ENCODE data around the gene HNF1B. TPM values are rescaled to one million over a fixed set of nuclear protein-coding genes. Genes with fewer than 3 reads are reported as not detected.

The HNF1B gene
- total RNA-seq, 1 donor from 2014 or later: 29.8 TPM

DNA sequence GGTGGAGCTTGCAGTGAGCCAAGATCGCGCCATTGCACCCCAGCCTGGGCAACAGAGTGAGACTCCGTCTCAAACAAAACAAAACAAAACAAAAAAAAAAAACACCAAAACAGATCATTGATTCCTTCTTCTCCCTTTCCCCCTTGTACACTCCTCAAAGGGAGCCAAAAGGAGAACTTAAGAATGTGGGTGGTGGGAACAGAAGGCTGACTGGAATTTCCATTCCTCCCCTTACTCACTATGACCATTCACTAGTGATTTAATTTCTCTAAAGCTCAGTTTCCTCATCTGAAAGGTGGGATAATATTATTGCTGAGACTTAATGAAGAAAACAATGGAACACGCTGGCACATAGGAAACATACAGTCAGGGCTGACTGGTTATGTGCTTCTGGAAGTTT is 17.1 kb upstream of the HNF1B start:
- TF ChIP-seq, protein P1, sequence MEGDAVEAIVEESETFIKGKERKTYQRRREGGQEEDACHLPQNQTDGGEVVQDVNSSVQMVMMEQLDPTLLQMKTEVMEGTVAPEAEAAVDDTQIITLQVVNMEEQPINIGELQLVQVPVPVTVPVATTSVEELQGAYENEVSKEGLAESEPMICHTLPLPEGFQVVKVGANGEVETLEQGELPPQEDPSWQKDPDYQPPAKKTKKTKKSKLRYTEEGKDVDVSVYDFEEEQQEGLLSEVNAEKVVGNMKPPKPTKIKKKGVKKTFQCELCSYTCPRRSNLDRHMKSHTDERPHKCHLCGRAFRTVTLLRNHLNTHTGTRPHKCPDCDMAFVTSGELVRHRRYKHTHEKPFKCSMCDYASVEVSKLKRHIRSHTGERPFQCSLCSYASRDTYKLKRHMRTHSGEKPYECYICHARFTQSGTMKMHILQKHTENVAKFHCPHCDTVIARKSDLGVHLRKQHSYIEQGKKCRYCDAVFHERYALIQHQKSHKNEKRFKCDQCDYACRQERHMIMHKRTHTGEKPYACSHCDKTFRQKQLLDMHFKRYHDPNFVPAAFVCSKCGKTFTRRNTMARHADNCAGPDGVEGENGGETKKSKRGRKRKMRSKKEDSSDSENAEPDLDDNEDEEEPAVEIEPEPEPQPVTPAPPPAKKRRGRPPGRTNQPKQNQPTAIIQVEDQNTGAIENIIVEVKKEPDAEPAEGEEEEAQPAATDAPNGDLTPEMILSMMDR (conservative IDR thresholded peaks at IDR 0.05; ENCODE audit: low read depth, low read length): no peak
- DNase-seq (ENCODE audit: low read depth): no peak
- no peak overlapping the region for H3K4me3 ChIP-seq (ENCODE audit: low read depth, low read length)

DNA sequence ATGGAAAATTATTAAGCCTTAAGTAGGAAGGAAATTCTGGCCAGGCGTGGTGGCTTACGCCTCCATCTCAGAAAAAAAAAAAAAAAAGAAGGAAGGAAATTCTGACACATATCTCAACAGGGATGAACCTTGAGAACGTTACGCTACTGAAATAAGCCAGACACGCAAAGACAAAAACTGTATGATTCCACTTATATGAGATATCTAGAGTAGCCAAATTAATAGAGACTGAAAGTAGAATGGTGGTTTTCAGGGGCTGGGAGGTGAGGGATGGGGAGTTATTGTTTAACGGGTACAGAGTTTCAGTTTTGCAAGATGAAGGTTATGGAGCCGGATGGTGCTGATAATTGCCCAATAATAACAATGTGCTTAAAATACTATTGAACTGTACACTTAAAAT is 16.2 kb upstream of the HNF1B start:
- TF ChIP-seq, protein P1 (conservative IDR thresholded peaks at IDR 0.05; ENCODE audit: low read depth, low read length): no peak
- no peak for DNase-seq (ENCODE audit: low read depth)

DNA sequence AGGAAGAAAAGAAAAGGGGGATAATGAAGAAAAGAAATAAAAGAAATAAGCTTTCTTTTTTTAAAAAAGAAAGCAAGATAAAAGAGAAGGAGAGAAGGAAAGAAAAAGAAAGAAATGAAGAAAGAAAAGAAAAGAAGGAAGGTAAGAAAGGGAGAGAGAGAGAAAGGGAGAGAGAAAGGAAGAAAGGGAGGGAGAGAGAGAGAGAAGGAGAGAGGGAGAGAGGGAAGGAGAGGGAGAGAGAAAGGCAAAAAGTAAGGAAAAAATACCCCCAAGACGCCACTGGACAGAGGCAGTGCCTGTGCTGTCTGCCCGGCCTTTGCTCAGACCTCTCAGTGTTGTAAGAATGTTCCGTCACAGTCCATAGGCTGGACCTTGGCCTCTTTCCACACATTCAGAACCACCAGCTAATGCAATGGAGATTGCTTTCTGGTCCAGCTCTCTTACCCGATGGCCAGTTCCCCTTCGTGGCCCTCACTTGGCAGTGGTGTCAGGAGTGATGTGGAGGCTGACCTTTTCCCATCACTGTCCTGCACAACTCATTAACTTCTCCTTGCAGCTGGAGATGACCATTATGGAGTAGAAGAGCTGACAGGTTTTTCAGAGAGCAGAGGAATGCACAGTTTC is 14.3 kb upstream of the HNF1B start:
- H3K4me3 ChIP-seq (ENCODE audit: low read depth, low read length): peak overlapping the region; percentile 10
- DNase-seq (ENCODE audit: low read depth): peak; percentile 95
- TF ChIP-seq, protein P1 (conservative IDR thresholded peaks at IDR 0.05; ENCODE audit: low read depth, low read length): no peak

More for the DNA sequence above, 16.2 kb upstream of the HNF1B start:
- H3K4me3 ChIP-seq (ENCODE audit: low read depth, low read length): no peak overlapping the region

DNA sequence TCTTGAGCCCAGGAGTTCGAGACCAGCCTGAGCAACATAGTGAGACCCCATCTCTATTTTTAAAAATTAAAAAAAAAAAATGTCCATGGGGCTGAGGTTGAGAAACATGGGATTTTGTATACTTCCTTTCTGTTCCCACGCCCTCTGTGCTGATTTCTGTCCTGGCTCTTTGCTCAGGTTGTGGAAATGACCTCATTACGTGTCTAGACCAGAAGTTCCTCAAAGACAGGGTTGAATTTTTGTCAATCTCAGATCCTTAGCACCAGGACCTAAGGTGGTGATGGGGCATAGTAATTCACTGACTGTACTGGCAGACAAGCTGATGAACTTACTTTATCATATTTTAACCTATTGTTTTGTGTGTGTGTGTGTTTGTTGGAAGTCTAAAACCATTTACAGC is 11.2 kb upstream of the HNF1B start:
- no peak overlapping the region for H3K4me3 ChIP-seq (ENCODE audit: low read depth, low read length)
- TF ChIP-seq, protein P1 (conservative IDR thresholded peaks at IDR 0.05; ENCODE audit: low read depth, low read length): no peak
- DNase-seq (ENCODE audit: low read depth): no peak

DNA sequence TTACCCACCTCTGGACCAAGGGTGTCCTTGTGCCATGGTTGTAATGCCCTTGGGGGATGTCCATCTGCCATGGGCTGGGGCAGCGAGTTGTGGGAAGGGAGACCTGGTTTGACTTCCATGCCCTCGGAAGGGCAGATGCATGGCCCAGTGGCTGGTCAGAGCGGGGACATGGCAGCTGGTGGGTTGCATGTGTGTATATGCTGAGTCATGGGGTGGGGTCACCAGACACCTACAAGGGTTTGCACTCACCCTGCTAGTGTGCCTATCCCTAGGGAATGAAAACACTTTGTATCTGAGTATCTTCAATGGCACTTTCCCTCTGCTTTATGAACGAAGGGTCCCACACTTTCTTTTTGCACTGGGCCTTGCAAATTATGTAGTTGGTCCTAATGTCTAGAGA is 10.6 kb upstream of the HNF1B start:
- DNase-seq (ENCODE audit: low read depth): no peak
- H3K4me3 ChIP-seq (ENCODE audit: low read depth, low read length): no peak overlapping the region
- TF ChIP-seq, protein P1 (conservative IDR thresholded peaks at IDR 0.05; ENCODE audit: low read depth, low read length): no peak

DNA sequence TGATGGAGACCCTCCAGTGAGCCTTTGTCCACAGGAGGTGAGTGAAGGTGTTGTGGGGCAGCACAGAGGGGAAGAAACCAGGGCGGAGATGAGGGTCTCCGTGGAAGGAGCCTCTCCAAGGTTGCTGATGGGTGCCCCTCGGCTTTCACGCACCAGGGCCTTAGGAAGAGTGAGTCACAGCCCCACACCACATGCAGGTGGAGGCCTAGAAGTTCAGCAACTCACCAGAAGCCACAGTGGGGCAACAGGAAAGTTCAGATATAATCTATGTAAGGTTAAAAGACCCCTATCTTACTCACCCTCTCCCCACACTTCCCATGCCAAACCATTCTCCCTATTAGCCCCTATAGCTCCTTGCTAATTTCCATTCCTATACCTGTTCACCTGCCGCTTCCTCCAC is 9.5 kb upstream of the HNF1B start:
- TF ChIP-seq, protein P1 (conservative IDR thresholded peaks at IDR 0.05; ENCODE audit: low read depth, low read length): no peak
- no peak for DNase-seq (ENCODE audit: low read depth)
- H3K4me3 ChIP-seq (ENCODE audit: low read depth, low read length): no peak overlapping the region

DNA sequence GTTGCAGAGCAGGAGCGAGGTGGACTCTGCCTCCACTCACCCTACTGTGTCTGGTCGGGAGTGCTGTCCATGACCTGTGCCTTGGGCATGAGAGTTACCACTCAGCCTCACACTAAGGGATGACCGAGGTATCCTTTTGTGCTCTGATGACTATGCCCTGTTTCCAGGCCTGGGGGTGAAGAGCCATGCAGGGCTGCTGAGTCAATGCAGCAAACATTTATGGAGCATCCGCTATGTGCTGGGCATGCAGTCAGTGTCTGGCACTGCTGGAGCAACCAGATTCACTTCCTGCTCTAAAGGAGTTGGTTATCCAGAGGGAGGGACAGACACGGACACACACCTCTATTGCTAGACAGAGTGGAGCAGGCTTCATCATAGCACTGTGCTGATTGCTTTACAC is 7.6 kb upstream of the HNF1B start:
- TF ChIP-seq, protein P1 (conservative IDR thresholded peaks at IDR 0.05; ENCODE audit: low read depth, low read length): no peak
- peak; percentile 81 for DNase-seq (ENCODE audit: low read depth)
- H3K4me3 ChIP-seq (ENCODE audit: low read depth, low read length): no peak overlapping the region
